K562 (cell line): Measurements from ENCODE around the gene RNASE8. TPM values are rescaled to one million over a fixed set of nuclear protein-coding genes. Genes with fewer than 3 reads are reported as not detected.

Source experiments
- CEBPB ChIP-seq: fragments of 450-650 bp; IDR thresholded peaks from 2 replicates; pipeline ENCODE4 v1.6.1; 2016; ENCODE audit warnings: missing genetic modification characterization, missing compliant biosample characterization
- EP300 ChIP-seq: IDR thresholded peaks from 2 replicates; pipeline ENCODE4 v1.6.1; 2012; ENCODE audit warnings: low read length, improper control_type of control experiment
- GABPB1 ChIP-seq: sonication (generic); formaldehyde crosslinking; IDR thresholded peaks from 2 replicates; pipeline ENCODE4 v1.8.0; 2022; ENCODE audit warnings: mild to moderate bottlenecking, missing genetic modification reagents
- GTF2A2 ChIP-seq: IDR thresholded peaks from 2 replicates; pipeline ENCODE4 v1.6.1; 2016; ENCODE audit warnings: mild to moderate bottlenecking, missing genetic modification characterization, missing compliant biosample characterization
- MTA3 ChIP-seq: fragments of 450-650 bp; formaldehyde crosslinking; IDR thresholded peaks from 2 replicates; pipeline ENCODE4 v1.6.1; 2017; ENCODE audit warnings: mild to moderate bottlenecking, borderline replicate concordance
- MYC ChIP-seq, 2 experiments: fragments of 250-450 bp in 1 of 2; sonication (Bioruptor Pico) in 1 of 2; IDR thresholded peaks; 2 replicates each; pipeline versions ENCODE4 v1.5.1 to v1.6.1; 2012 to 2021; ENCODE audit warnings: low read depth in 2 of 2, borderline replicate concordance in 1 of 2, improper control_type of control experiment in 1 of 2, low read length in 1 of 2, mild to moderate bottlenecking in 1 of 2, moderate library complexity in 1 of 2
- NFATC3 ChIP-seq: fragments of 450-650 bp; IDR thresholded peaks from 2 replicates; pipeline ENCODE4 v1.6.1; 2017; ENCODE audit warnings: mild to moderate bottlenecking
- NR2F6 ChIP-seq: fragments of 450-650 bp; formaldehyde crosslinking; IDR thresholded peaks from 2 replicates; pipeline ENCODE4 v1.4.0; 2020; ENCODE audit warnings: mild to moderate bottlenecking
- PTBP1 ChIP-seq: fragments of 200-400 bp; formaldehyde crosslinking; IDR thresholded peaks from 2 replicates; pipeline ENCODE4 v1.6.1; 2017; ENCODE audit warnings: low read depth, low read length
- RBM15 ChIP-seq: fragments of 200-400 bp; formaldehyde crosslinking; IDR thresholded peaks from 2 replicates; pipeline ENCODE4 v1.6.1; 2018; ENCODE audit warnings: mild to moderate bottlenecking, low read length, moderate library complexity; ENCODE audit not compliant: insufficient read depth
- SAFB ChIP-seq: fragments of 200-400 bp; formaldehyde crosslinking; IDR thresholded peaks from 2 replicates; pipeline ENCODE4 v1.6.1; 2017; ENCODE audit warnings: low read depth, low read length, borderline replicate concordance
- SAP30 ChIP-seq: fragments of 200-600 bp; sonication (generic); IDR thresholded peaks from 2 replicates; pipeline ENCODE4 v1.6.1; 2012; ENCODE audit warnings: borderline replicate concordance, low read depth, mild to moderate bottlenecking, moderate library complexity, low read length, control low read depth, inconsistent platforms; ENCODE audit not compliant: insufficient read depth, poor library complexity, severe bottlenecking
- TARDBP ChIP-seq: fragments of 450-650 bp; IDR thresholded peaks from 2 replicates; pipeline ENCODE4 v1.6.1; 2016
- ZBTB1 ChIP-seq: sonication (generic); formaldehyde crosslinking; IDR thresholded peaks from 2 replicates; pipeline ENCODE4 v1.8.1; 2023; ENCODE audit warnings: missing genetic modification reagents, low read depth, mild to moderate bottlenecking, borderline replicate concordance
- ZHX1 ChIP-seq: fragments of 150-350 bp; conservative IDR thresholded peaks from 2 replicates; pipeline ENCODE4 v1.6.1; 2014; ENCODE audit warnings: low read length
- ZNF551 ChIP-seq: fragments of 250-450 bp; sonication (Bioruptor Pico); IDR thresholded peaks from 2 replicates; pipeline ENCODE4 v1.5.0; 2021; ENCODE audit warnings: mild to moderate bottlenecking, moderate library complexity
- ZNF76 ChIP-seq: fragments of 250-450 bp; sonication (Bioruptor Pico); IDR thresholded peaks from 2 replicates; pipeline ENCODE4 v1.4.0; 2020; ENCODE audit warnings: mild to moderate bottlenecking, moderate library complexity, borderline replicate concordance
- polyA plus RNA-seq, 8 experiments: library from polyadenylated mRNA; depleted of rRNA in 4 of 8; stranded (reverse) in 5 of 8; unstranded in 3 of 8; fragments of >200 nt; fragmentation: Nextera tagmentation in 2 of 8; fragmentation: Illumina TruSeq in 1 of 8; extraction: Ambion mirVana in 2 of 8; extraction: Trizol in 1 of 8; gene quantifications; 2 replicates each; pipeline versions ENCODE4 v1.2.1 to v1.2.3, GENCODE V29; 2011 to 2014; ENCODE audit warnings: inconsistent platforms in 1 of 8, missing spikeins in 1 of 8
- total RNA-seq, 7 experiments: library from RNA; depleted of rRNA in 6 of 7; stranded (reverse); fragments of >200 nt in 6 of 7; fragmentation: Illumina TruSeq in 2 of 7; extraction: Trizol in 2 of 7; gene quantifications; 2 replicates each; pipeline versions ENCODE4 v1.2.1 to v1.2.3, GENCODE V29; 2011 to 2021; ENCODE audit warnings: low replicate concordance in 1 of 7
- TF ChIP-seq, protein P1 (sequence below): sonication (generic); formaldehyde crosslinking; IDR thresholded peaks from 2 replicates; pipeline ENCODE4 v1.8.1; 2023; ENCODE audit warnings: mild to moderate bottlenecking, missing genetic modification reagents, moderate library complexity
- TF ChIP-seq, protein P2 (sequence below): IDR thresholded peaks from 2 replicates; pipeline ENCODE4 v1.6.1; 2016; ENCODE audit warnings: missing genetic modification characterization, missing compliant biosample characterization
- TF ChIP-seq, protein P3 (sequence below): fragments of 200-400 bp; formaldehyde crosslinking; IDR thresholded peaks from 2 replicates; pipeline ENCODE4 v1.6.1; 2017; ENCODE audit warnings: mild to moderate bottlenecking, low read depth, low read length, moderate library complexity

The RNASE8 gene
- total and polyA plus RNA-seq, 9 of the 15 experiments (the other 6 are each of a cell fraction or from before 2014, with no cell fraction given) = not detected

- TF ChIP-seq ZNF76 (CRISPR knock-in tag) (no peak), RBM15 (no peak), GABPB1 (CRISPR knock-in tag) (0 out of 2 replicates have a peak, but pooled peaks have one; percentile 15), ZHX1 (no peak), ZBTB1 (CRISPR knock-in tag) (no peak), NFATC3 (no peak), MTA3 (peak; percentile 39; the same call in 1 of the 2 replicates), MYC (IDR thresholded peaks at IDR 0.05; ENCODE audit: low read depth, low read length) (peak; percentile 53; the same call in 1 of the 2 replicates), MYC (CRISPR knock-in tag; IDR thresholded peaks at IDR 0.05; ENCODE audit: borderline replicate concordance, low read depth) (no peak; the same call in 1 of the 2 replicates), EP300 (no peak), SAFB (peak; percentile 29; the same call in 1 of the 2 replicates), ZNF551 (CRISPR knock-in tag) (no peak), SAP30 (peak; percentile 38), TARDBP (no peak), GTF2A2 (tag) (no peak), CEBPB (tag) (no peak), PTBP1 (no peak), NR2F6 (CRISPR knock-in tag) (no peak)
- TF ChIP-seq, protein P1, sequence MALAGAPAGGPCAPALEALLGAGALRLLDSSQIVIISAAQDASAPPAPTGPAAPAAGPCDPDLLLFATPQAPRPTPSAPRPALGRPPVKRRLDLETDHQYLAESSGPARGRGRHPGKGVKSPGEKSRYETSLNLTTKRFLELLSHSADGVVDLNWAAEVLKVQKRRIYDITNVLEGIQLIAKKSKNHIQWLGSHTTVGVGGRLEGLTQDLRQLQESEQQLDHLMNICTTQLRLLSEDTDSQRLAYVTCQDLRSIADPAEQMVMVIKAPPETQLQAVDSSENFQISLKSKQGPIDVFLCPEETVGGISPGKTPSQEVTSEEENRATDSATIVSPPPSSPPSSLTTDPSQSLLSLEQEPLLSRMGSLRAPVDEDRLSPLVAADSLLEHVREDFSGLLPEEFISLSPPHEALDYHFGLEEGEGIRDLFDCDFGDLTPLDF = no peak
- TF ChIP-seq, protein P2, sequence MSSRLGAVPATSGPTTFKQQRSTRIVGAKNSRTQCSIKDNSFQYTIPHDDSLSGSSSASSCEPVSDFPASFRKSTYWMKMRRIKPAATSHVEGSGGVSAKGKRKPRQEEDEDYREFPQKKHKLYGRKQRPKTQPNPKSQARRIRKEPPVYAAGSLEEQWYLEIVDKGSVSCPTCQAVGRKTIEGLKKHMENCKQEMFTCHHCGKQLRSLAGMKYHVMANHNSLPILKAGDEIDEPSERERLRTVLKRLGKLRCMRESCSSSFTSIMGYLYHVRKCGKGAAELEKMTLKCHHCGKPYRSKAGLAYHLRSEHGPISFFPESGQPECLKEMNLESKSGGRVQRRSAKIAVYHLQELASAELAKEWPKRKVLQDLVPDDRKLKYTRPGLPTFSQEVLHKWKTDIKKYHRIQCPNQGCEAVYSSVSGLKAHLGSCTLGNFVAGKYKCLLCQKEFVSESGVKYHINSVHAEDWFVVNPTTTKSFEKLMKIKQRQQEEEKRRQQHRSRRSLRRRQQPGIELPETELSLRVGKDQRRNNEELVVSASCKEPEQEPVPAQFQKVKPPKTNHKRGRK (tag) = no peak
- TF ChIP-seq, protein P3, sequence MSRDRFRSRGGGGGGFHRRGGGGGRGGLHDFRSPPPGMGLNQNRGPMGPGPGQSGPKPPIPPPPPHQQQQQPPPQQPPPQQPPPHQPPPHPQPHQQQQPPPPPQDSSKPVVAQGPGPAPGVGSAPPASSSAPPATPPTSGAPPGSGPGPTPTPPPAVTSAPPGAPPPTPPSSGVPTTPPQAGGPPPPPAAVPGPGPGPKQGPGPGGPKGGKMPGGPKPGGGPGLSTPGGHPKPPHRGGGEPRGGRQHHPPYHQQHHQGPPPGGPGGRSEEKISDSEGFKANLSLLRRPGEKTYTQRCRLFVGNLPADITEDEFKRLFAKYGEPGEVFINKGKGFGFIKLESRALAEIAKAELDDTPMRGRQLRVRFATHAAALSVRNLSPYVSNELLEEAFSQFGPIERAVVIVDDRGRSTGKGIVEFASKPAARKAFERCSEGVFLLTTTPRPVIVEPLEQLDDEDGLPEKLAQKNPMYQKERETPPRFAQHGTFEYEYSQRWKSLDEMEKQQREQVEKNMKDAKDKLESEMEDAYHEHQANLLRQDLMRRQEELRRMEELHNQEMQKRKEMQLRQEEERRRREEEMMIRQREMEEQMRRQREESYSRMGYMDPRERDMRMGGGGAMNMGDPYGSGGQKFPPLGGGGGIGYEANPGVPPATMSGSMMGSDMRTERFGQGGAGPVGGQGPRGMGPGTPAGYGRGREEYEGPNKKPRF = no peak
These were observed 32.8 kb upstream of the RNASE8 start, which contains the start of gene NDRG2 (continued) for GRCh38 chr14:21024585-21025370.
